ENCODE measurements around the gene LCN1.

Gene LCN1

DNA sequence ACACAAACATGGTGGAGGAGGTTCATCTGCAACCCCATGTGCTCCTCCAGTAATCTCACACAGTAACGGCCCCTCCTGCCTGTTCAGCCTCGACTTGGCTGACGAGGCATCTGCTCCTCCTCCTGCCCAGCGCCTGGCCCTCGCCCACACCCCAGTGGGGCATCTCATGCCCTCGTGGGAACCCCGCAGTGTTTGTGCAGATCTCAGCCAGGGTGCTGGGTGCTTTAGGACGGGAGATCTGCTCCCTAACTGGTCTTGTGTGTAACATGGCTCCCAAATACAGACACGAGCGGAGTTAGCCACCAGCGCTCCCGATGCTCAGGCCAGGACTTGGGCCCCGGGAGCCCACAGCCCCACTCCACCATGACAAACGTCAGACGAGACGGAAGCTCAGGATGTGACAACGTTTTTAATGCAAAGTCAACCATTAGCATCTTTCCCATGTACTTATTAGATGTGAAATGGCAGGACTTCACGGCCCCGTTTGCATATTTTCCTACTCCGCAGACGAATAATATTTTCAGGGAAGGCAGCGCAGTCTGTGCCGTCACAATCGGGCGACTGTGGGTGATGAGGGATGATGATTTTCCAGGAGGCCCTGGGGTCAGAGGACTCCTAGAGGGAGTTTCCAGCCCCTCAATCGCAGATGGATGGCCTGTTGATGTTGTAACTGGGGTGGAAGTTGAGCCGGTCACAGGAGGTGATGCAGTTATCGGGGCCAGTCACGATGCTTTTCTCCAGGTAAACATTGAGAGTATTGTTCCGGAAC lies 26.3 kb upstream of the LCN1 start:
- TF ChIP-seq GATA3 (IDR thresholded peaks at IDR 0.05; ENCODE audit: low read depth, low read length) = no peak
- no peak for TF ChIP-seq GATA2 (IDR thresholded peaks at IDR 0.05; ENCODE audit: low read depth, low read length)

DNA sequence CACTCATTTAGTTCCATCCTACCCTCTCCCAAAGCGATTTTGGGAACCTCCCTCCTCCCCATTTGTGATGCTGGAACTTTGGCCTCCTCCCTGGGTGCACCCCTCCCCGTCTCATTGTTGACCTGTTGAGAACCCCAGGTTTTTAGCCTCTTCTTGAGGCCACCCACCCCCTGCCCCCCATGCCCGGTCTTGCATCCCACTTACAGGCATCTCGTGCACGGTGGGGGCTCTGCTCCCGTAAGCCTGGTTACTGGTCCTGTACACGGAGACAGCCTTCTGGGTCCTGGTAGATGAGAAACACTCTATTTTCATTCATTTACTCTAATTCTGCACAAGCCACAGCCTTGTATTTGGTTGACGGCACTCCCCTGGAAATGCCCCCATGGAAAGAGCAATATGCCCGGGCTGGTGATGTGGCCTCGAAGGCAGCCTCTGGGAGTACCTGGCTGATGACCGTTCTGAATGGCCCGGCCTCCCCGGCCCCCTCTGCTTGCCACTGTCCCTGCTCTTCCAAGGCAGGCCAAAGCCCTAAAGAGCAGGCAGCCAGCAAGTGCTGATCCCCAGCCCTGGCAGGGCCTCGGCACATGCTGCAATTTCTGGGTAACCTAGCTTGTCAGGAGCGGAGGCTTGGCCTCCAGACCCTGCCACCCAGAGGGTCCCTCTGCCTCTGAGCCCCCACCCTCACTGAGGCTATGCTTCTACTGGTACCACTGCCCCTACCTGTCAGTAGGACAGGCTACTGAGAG lies 22.7 kb upstream of the LCN1 start:
- TF ChIP-seq GATA2 (IDR thresholded peaks at IDR 0.05; ENCODE audit: low read depth, low read length) (no peak), GATA3 (IDR thresholded peaks at IDR 0.05; ENCODE audit: low read depth, low read length) (no peak)

GRCh38 chr9:135499326-135500070 lies 21.7 kb upstream of the LCN1 start:
- TF ChIP-seq GATA3 (IDR thresholded peaks at IDR 0.05; ENCODE audit: low read depth, low read length) (no peak), GATA2 (IDR thresholded peaks at IDR 0.05; ENCODE audit: low read depth, low read length) (no peak)

DNA sequence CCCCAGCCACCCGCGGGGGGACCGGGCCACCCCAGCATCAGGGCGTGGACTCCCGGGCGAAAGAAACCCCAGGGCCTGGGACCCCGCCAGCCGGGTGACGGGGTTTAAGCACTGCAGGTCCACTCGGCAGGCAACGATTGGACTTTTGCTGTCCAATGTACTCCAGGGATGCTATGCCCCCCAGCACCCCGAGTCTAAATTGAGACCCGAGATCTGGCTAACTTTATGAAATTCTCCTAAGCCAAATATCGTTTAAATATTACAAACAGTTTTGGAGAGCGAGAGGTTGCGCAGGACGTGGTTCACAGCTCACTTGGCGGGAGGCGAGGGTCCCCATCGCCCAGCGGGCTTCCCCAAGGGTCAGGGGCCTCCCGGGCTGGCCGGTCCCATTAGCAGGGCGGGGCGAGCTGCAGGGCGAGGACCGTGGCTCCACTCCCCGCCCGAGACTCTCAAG lies 21.1 kb upstream of the LCN1 start:
- TF ChIP-seq GATA2 (IDR thresholded peaks at IDR 0.05; ENCODE audit: low read depth, low read length) (no peak), GATA3 (IDR thresholded peaks at IDR 0.05; ENCODE audit: low read depth, low read length) (no peak)

GRCh38 chr9:135500525-135501260 lies 20.5 kb upstream of the LCN1 start, which contains the start of gene MRPS2:
Gene MRPS2 (plus strand): TSS chr9:135500682. CDS start chr9:135500711, 29 bp downstream.
- TF ChIP-seq GATA3 (IDR thresholded peaks at IDR 0.05; ENCODE audit: low read depth, low read length) (no peak), GATA2 (IDR thresholded peaks at IDR 0.05; ENCODE audit: low read depth, low read length) (no peak)

DNA sequence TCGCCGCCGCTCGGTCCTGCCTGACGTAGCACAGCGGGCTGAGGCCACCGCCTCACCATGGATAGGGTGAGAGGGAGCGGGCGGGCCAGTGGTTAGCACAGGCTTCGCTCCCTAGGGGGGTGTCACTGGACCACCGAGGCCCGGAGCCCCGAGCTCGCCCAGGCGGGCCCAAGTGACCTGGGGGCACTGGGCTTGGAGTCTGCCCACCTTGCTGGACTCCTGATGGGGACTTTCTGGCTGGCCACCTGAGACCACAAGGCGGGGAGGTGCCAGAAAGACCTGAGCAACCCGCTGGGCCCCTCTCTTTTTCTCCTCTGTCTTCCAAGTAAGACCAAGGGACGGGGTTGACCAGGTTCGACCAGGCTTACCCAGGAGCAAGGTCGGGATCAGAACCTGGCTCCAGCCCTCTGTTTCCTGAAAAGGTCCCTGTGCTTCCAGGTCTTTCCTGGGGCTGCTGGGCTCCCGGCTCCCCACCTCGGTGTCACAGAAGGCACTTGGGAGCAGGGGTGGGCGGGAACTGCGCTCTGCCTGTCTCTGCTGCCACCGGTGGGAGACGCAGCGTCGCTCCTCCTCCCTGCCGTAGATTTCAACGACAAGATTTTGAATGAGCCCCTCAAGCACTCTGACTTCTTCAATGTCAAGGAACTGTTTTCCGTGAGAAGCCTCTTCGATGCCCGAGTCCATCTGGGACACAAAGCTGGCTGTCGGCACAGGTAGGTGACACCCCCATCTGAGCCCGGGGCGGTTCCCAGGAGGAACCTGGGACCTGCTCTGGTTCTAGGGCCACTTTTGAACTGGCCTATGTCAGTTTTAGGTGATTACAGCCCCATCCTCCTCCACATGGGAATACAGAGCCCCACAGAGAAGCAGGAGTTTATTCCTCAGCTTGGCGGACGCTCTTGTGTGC lies 19.7 kb upstream of the LCN1 start:
- TF ChIP-seq GATA2 (IDR thresholded peaks at IDR 0.05; ENCODE audit: low read depth, low read length) = no peak
- no peak for TF ChIP-seq GATA3 (IDR thresholded peaks at IDR 0.05; ENCODE audit: low read depth, low read length)

DNA sequence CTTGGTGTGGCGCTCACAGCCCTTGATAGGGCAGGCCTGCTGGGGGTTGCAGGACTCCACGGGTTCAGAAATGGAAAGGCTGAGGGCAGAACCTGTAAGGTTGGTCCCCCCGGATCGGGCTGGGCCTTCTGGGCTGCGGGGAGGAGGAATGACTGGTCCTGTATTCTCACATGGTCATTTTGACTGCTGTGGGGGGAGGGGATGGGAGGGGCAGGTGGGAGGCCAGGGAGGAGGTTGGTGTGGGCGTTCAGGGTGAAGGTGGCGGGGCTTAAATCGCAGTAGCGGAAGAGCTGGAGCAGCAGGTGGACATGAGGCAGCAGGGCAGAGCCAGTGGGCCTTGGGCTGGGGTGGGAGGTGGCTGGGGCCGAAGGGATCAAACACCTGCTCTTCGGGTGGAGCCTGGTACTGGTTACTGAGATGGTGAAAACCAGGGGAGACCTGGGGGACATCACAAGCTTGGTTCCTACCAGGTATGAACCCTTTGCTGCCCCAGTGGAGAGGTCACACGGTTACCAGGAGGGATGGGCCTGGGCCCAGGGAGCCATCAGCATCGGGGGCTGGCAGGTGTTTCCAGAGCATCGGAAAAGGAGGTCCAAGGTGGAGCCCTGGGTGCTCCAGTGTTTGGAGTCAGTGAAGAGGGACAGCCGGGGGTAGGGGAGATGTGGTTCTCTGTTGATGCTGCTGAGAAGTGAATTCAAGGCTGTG lies 18.9 kb upstream of the LCN1 start:
- TF ChIP-seq GATA3 (IDR thresholded peaks at IDR 0.05; ENCODE audit: low read depth, low read length) (no peak), GATA2 (IDR thresholded peaks at IDR 0.05; ENCODE audit: low read depth, low read length) (no peak)

GRCh38 chr9:135502873-135503321 lies 18.3 kb upstream of the LCN1 start:
- TF ChIP-seq GATA2 (IDR thresholded peaks at IDR 0.05; ENCODE audit: low read depth, low read length) = no peak
- no peak for TF ChIP-seq GATA3 (IDR thresholded peaks at IDR 0.05; ENCODE audit: low read depth, low read length)

GRCh38 chr9:135503371-135504261 lies 17.6 kb upstream of the LCN1 start:
- TF ChIP-seq GATA2 (IDR thresholded peaks at IDR 0.05; ENCODE audit: low read depth, low read length) = no peak
- no peak for TF ChIP-seq GATA3 (IDR thresholded peaks at IDR 0.05; ENCODE audit: low read depth, low read length)

DNA sequence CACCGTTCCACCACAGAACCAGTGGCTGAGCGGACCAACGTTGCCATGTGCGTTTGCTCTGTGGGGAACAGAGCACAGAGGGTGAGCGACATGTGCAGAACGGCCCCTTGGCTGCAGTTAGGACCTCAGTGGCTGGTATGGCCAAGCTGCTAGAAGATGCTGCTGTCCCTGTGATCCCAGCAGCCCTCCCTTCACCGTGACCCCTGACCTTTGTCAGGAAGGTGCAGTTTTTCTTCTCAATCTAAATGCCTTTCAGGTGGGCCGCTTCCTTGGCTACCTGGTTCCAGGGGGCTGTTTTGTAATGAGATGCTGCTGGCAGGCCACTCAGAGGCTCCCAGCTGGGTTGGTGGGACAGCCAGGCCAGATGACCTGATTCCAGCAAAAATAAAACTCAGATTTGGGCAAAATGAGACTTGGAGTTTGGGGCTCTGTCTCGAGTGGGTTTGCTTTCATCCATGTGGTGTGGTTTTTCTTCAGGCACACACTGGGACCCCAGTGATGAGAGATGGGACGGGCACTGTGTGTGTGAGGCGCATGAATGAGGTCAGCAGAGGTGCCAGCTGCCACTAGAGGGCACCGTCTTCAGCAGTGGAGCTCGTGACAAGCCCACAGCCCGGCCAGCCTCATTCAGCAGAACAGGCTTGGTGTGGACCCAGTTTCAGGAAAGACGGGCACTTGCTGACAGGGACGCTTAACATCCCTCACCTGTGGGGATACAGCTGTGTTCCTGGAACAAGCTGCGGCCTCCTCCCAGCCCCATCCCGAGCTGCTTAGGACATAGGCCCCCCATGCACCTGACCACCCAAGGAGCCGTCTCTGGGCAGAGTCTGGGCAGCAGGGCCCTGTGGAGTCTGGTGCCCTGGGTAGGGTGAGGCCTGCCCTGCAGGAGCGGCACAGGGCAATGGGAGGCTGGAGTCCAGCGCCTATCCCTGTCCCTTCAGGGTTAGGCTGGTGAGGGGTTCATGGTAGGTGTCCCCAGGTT lies 16.7 kb upstream of the LCN1 start:
- TF ChIP-seq GATA2 (IDR thresholded peaks at IDR 0.05; ENCODE audit: low read depth, low read length) (no peak), GATA3 (IDR thresholded peaks at IDR 0.05; ENCODE audit: low read depth, low read length) (no peak)
